Bronchial epithelial cell (primary cell): Measurements from ENCODE around the gene ATG9A. TPM values are rescaled to one million over a fixed set of nuclear protein-coding genes. Genes with fewer than 3 reads are reported as not detected.

ENCODE experiments used
- DNase-seq: peaks from one replicate; pipeline ENCODE4 v3.0.0-alpha.2; 2010; ENCODE audit warnings: low read depth
- FAIRE-seq: peaks from 2 replicates; lab custom pipeline; 2011; peaks lifted over from hg19 to GRCh38; lab: Jason Lieb, UNC
- H3K27me3 ChIP-seq: 2 replicates; pipeline ENCODE4 v1.5.1; 2011; ENCODE audit warnings: low read length; ENCODE audit not compliant: control insufficient read depth, insufficient read depth
- H3K36me3 ChIP-seq: 2 replicates; pipeline ENCODE4 v1.5.1; 2011; ENCODE audit warnings: low read length; ENCODE audit not compliant: control insufficient read depth, insufficient read depth
- H3K4me3 ChIP-seq: 2 replicates; pipeline ENCODE4 v1.5.1; 2011; ENCODE audit warnings: mild to moderate bottlenecking, low read depth, low read length, control low read depth
- CTCF ChIP-seq: IDR thresholded peaks from 2 replicates; pipeline ENCODE4 v1.5.1; 2011; ENCODE audit warnings: mild to moderate bottlenecking, moderate library complexity, low read length, control low read depth, inconsistent platforms; ENCODE audit not compliant: insufficient read depth, severe bottlenecking
- total RNA-seq: library from RNA; depleted of rRNA; stranded (reverse); fragments of >200 nt; gene quantifications from 2 replicates; pipeline ENCODE4 v1.2.1, GENCODE V29; 2014

Gene ATG9A
- total RNA-seq, 1 donor from 2014 or later = 26.3 TPM

- DNase-seq (no peak), FAIRE-seq (peak; percentile 50)
- no peaks in the 10 kb centered on the region for H3K27me3 ChIP-seq
- TF ChIP-seq CTCF = no peak
- no peak overlapping the region for H3K4me3 ChIP-seq
- H3K36me3 ChIP-seq = peaks cover 30% of the 10 kb centered on the region
These were observed 46.2 kb downstream of the ATG9A start for GRCh38 chr2:219183151-219183772.

GRCh38 chr2:219182331-219183150 is 46.9 kb downstream of the ATG9A start:
- no peaks in the 10 kb centered on the region for H3K27me3 ChIP-seq
- FAIRE-seq = no peak
- no peak overlapping the region for H3K4me3 ChIP-seq
- no peak for DNase-seq
- no peak for TF ChIP-seq CTCF
- peaks cover 30% of the 10 kb centered on the region for H3K36me3 ChIP-seq

GRCh38 chr2:219181531-219181930 is 47.9 kb downstream of the ATG9A start:
- no peak for TF ChIP-seq CTCF
- DNase-seq = no peak
- peaks cover 30% of the 10 kb centered on the region for H3K36me3 ChIP-seq

GRCh38 chr2:219180961-219181360 is 48.5 kb downstream of the ATG9A start:
- FAIRE-seq (no peak), DNase-seq (no peak)

More at GRCh38 chr2:219181531-219181930, 47.9 kb downstream of the ATG9A start:
- Histone ChIP-seq H3K27me3 (no peaks in the 10 kb centered on the region), H3K4me3 (no peak overlapping the region)
- no peak for FAIRE-seq

More at GRCh38 chr2:219180961-219181360, 48.5 kb downstream of the ATG9A start:
- Histone ChIP-seq H3K27me3 (no peaks in the 10 kb centered on the region), H3K4me3 (no peak overlapping the region), H3K36me3 (peaks cover 30% of the 10 kb centered on the region)
- no peak for TF ChIP-seq CTCF
